NK-92 (cell line): Measurements from ENCODE around the gene TYMP.

ENCODE experiments used
- DNase-seq: peaks from one replicate; lab custom pipeline; 2025; ENCODE audit not compliant: unreplicated experiment; lab: John Stamatoyannopoulos, UW

TYMP gene

DNA sequence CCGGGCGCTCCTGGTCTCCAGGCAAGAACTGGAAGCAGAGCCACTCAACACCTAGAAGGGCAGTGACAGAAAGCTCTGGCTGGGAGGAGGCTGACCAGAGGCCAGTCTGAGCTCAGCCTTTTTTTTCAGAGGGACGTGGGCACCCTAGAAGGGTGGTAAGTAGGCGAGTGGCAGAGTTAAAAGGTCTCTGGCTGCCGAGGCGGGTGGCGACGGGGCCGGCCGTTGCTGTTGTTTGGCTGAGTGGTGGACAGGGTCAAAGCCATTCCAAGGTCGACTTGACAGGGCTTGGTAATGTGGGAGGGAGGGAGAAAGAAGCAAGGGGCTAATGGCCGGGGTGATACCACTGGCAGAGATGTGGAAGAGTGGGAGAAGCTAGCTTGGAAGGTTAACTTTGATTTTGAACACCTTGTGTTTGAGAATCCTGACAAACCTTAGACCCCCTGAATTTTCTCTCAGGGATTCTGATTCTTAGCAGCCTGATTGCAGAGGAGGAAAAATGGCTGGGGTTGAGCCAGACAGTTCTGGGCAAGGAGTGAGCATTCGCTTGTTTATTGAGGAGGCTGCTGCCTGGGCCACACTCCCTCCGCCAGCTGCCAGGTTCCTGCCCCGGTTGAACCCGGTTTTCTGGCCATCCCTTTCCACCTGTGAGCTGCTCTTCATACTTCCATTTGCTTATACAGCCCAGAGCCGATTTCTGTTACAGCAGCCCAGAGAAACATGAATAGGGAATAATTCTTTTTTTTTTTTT is 33.8 kb upstream of the TYMP start:
- no peak for DNase-seq

GRCh38 chr22:50562523-50563412 is 33.0 kb upstream of the TYMP start, which contains the start of gene SYCE3:
TSS of gene SYCE3 (minus strand) at chr22:50562919. CDS start at chr22:50556405, 6,514 bp downstream.
- peak; percentile 62 for DNase-seq

DNA sequence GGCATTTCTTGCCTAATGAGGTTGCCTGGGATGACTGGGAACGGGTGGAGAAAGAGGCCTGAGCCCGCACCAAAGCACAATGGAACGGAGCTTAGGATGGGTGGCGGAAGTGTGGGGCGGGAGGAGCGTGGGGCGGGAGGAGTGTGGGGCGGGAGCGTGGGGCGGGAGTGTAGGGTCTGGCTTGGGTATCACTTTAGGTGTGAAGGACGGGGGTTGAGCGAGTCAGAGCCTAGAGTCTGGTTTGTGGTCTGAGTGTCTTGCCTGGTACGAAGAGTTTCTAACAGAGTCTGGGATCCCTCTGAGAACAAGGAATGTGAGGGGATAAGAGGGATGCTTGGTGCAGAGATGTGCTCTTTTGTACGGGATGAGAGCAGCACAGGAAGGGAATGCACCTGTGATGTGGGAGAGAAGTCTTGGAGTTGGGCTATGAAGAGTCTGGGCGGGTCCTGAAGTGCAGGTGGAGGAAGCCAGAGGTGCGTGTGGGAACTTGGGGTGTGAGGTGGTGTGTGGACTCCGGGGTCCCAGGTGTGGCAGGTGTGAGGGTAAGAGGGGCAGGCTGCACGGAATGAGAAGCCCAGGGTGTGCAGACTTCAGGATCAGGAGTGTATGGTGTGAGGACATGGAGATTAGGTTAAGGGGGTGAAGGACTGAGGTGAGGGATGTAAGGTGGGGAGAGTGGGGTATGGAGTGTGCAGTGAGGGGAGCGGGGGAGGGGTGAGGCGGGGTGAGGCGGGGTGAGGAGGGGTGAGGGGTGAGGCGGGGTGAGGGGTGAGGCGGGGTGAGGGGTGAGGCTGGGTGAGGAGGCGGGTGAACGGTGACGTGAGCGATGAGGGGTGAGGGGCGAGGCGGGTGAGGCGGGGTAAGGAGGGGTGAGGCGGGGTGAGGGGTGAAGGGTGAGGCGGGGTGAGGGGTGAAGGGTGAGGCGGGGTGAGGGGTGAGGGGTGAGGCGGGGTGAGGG is 31.9 kb upstream of the TYMP start:
- DNase-seq: no peak

- no peak for DNase-seq
Observed at GRCh38 chr22:50560034-50560433, 30.2 kb upstream of the TYMP start.

DNA sequence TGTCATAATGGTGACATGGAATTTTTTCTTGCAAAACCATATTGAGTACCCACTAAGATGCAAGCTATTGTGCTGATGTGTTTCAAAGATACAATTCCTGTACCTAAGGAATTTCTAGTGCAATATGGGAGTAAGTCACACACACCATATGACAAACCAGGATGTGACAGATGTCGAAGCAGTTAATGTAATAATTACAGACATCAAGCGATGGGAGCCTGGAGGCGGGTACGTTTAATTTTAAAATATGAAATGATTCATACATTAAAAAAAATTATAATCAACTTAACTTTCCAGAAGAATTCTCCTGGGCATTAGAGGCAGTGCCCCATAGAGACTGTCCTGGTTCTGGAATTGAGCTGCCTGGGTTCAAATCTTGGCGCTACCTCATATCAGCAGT is 26.9 kb upstream of the TYMP start:
- no peak for DNase-seq

DNA sequence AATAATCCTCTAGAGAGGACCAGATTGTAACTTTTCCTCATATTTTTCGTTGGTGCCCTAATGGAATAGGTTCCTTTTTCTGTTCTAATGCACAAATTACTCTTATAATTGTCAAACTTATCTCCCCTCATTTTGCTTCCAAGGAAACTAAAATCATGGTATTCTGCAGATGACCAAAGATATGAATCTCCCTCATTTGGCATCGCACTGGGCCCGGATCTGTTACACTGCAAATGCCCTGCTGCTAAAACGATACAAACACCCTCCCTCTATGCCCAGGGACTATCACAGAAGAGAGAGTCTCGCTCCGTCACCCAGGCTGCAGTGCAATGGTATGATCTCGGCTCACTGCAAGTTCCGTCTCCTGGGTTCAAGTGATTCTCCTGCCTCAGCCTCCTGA is 23.5 kb upstream of the TYMP start:
- DNase-seq: no peak

GRCh38 chr22:50551160-50551752 is 21.4 kb upstream of the TYMP start:
- DNase-seq: no peak

DNA sequence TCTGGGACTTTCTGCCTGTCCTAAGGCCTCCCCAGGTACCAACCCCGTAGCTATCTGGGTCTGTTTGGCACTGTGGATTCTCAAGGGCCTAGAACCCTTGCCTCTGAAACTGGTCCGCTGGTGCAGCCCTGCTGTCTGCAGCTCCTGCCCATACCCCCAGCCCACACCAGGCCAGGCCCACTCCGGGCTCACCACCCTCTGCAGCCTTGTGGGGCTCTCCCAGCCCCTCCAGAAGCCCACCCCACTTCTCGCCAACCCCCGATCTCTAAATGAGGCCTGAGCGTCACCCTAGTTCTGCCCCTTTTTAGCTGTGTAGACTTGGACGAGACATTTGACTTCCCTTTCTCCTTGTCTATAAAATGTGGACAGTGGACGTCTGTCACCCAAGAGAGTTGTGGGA is 20.6 kb upstream of the TYMP start:
- DNase-seq: no peak

GRCh38 chr22:50548921-50549790 is 19.3 kb upstream of the TYMP start:
- DNase-seq: no peak

DNA sequence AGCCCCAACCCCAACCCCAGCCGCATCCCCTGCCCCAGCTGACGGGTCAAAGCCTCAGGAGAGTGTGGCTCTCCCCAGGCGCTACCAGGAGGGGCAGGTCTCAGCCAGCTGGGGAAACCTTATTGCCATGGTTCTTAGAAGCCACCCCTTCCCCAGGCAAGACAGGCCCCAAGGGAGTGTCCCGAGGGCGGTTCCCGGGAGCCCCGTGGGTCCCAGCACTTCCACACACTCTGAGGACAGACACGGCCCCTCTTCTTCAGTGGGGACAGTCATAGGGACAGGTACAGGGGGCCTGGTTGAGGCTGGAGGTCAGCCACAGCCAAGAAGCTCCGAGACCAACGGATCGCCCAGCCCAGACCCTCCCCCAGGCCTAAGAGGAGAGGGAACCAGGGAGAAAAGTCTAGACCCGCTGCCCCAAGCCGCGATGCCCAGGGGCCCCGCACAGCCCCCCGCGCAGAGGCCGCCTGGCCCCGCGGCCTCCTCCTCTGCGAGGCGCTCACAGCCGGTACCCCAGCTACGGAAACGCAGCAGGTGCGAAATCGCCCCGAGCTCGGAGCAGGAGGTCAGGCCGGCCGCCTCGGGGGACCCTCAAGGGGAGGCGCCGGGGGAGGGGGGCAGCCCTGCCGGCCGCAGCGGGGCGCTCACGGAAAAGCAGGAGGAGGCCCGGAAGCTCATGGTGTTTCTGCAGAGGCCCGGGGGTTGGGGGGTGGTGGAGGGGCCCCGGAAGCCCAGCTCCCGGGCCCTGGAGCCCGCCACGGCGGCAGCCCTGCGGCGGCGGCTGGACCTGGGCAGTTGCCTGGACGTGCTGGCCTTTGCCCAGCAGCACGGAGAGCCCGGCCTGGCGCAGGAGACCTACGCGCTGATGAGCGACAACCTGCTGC is 18.5 kb upstream of the TYMP start:
- DNase-seq: no peak

DNA sequence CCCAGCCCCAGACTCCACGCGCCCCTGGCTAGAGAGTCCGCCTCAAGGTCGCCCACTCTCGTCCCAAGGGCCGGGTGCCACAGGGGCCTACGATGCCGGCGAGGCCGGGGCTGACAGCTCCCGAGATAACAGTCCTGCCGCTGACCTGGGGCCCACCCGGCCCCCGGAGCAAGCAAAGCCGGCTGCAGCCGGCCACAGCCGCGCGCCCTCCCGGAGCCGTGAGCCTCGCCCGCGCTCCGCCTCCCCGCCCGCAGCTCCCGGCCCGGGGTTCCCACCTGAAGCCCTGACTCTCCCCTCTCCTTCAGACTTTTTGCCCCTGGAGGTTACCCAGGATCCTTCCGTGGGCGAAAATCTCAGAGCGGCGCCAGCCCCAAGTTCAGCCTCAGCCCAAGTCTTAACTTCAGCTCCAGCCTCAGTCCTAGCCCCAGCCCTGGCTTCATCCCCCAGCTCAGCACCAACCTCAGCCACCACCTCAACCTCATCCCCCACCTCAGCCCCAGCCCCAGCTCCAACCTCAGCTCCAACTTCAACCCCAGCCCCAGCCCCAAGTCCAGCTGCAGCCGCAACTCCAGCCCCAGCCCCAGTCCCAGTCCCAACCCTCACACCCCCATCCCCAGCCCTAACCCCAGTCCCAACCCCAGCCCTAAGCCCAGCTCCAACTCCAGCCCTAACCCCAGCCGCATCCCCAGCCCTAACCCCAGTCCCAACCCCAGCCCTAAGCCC is 17.6 kb upstream of the TYMP start:
- DNase-seq: no peak

DNA sequence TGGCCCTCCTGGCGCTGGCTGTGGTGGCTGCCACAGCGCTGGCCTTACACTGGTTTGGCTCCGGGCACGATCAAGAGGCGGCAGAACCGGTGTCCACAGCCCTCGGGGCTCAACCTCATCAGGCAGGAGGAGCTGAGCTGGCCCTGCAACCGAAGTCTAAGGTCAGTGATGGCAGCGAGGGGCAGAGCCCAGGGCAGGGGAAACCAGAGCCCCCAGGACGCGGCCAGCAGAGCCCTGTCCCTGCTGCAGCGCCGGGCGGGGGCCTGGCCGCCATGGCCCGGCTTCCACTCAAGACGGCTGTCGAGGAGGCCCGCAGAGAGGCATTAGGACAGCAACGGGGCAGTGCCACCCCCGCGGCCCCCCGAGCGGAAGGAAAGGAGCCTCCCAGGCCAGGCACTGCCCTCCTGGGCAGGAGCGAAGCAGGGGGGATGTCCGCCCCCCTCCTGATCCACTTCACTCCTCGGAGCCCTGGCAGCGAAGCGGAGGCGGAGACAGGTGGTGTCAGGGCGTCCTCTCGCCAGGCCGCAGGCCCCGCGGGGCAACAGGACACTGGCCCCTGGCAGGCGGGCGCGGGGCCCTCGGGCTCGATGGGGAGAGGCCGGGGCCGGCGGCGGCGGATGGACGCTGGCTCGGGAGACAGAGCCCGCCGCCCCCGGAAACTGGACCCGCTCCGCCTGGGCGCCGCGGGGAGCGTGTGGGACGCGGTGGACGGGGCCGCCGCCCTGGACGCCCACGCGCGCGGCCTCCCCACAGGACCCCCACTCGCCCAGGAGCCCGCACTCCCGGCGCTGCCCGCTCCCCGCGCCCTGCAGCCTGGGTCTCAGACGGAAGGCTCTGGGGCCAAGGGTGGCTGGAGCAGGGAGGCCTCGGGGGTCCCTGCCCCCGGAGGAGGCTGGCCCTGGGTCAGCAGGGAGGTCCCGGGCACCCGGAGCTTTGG is 16.8 kb upstream of the TYMP start:
- DNase-seq: no peak

DNA sequence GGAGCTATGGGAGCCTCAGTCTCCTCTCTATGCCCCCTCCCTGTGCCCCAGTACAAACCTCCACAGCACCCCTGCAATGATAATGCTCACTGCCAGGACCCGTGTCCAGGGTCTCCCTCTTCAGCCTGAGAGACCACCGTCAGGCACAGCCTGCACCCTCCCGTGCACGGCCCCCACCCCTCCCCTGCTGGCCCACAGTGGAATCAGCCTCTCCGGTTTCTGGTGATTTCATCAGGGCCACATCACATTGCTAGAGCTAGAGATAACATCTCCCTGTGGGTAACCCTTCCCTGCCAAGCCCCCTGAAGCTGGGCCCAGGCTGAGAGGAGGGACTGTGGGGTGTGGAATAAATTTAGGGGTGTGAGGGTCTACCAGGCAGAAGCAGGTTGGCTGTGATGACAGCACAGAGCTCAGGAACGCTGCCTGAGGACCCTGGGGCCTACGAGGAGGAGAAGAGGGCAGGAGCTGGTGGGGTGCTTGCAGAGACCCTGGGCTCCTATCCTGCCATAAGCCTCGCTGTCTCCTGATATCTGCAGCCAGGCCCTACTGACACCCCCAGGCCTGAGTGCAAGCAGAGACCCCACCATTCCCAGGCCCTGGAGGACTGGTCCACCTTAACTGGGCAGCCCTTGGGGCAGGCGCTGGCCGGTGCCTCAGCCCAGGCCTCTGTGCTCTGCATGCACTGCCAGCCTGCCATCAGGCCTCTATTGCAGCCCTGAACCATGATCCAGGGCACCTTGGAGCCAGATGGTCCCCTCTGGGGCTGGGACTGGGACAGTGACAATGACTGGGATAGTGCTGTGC is 15.9 kb upstream of the TYMP start, which contains the start of gene KLHDC7B:
Gene KLHDC7B (plus strand): TSS at position 378 of the 804 bp plus-strand sequence. CDS start 345 bp downstream, at position 723.
- no peak for DNase-seq

- no peak for DNase-seq
Observed at GRCh38 chr22:50544746-50545253, 15.0 kb upstream of the TYMP start.

DNA sequence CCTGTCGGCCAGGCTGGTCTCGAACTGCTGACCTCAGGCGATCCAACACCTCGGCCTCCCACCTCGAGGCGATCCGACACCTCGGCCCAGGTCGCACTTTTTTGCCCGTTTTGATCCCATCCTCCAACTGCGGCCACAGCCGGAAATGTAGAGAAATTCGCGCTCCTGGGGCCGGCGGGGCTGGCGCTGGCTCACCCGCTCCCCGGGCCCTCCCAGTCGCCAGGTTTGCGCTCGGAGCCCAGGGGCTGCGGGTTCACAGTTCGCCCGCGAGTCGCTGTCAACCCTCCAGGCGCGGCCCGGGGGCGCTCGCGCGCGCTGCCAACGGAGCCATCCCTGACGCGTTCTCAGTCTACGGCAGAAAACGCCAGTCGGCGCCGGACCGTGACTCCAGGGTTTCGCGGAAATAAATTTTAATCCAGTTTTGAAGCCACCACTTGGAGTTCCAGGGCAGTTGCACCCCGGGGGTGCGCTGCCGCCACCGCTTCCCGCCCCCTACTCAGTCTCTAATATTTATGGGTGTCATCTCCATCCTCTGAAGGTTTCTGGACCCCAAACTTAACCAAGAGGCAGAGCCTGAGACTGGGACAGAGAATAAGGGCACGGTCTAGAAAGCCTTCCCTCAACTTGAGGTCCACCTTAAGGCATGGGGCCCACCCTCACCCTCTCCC is 14.4 kb upstream of the TYMP start:
- DNase-seq: no peak
